Prostate gland (tissue), 2 donors: ENCODE data around the gene STARD10. TPM values are rescaled to one million over a fixed set of nuclear protein-coding genes. Genes with fewer than 3 reads are reported as not detected.

Experiments
- DNase-seq: peaks from one replicate; pipeline ENCODE4 v3.0.0-alpha.2; 2019; ENCODE audit warnings: low spot score
- H3K27ac ChIP-seq, 2 donors: fragments of 200-600 bp; sonication (generic); 2 replicates each; pipeline ENCODE4 v1.5.1; 2017 to 2019
- H3K27me3 ChIP-seq: fragments of 200-600 bp; sonication (generic); replicated peaks from 2 replicates; pipeline ENCODE4 v1.5.1; 2019; ENCODE audit not compliant: insufficient read depth
- H3K36me3 ChIP-seq, 2 donors: fragments of 200-600 bp; sonication (generic); 1 replicate in 1 of 2; 2 replicates in 1 of 2; pipeline versions ENCODE4 v1.5.1 to v1.8.1; 2017 to 2019
- H3K4me1 ChIP-seq: fragments of 200-600 bp; sonication (generic); replicated peaks from 2 replicates; pipeline ENCODE4 v1.5.1; 2019
- H3K4me3 ChIP-seq, 2 donors: fragments of 200-600 bp; sonication (generic); 2 replicates each; pipeline ENCODE4 v1.5.1; 2017 to 2019
- H3K9me3 ChIP-seq: fragments of 200-600 bp; sonication (generic); 2 replicates; pipeline ENCODE4 v1.5.1; 2017
- CTCF ChIP-seq, 4 experiments: fragments of 200-600 bp in 2 of 4; fragments of 450-650 bp in 2 of 4; sonication (generic) in 2 of 4; IDR thresholded peaks; 1 replicate in 3 of 4; 2 replicates in 1 of 4; pipeline ENCODE4 v1.5.1; 2016 to 2019; ENCODE audit warnings: antibody characterized with exemption in 4 of 4, mild to moderate bottlenecking in 2 of 4, moderate library complexity in 2 of 4
- POLR2A ChIP-seq: fragments of 450-650 bp; IDR thresholded peaks from one replicate; pipeline ENCODE4 v1.6.1; 2016; ENCODE audit warnings: antibody characterized with exemption, mild to moderate bottlenecking
- POLR2AphosphoS5 ChIP-seq: sonication (generic); formaldehyde crosslinking; IDR thresholded peaks from one replicate; pipeline ENCODE4 v1.6.1; 2017; ENCODE audit warnings: antibody characterized with exemption
- WGBS: methylation state at CpG from one replicate; pipeline ENCODE4 v1.1.5; 2018; 5-methylcytosine and 5-hydroxymethylcytosine counted together
- intact Hi-C: fragments of 100-400 bp; cut with DNase I; formaldehyde crosslinking; loops from one replicate; pipeline ENCODE4 v1.14.2; 2022
- microRNA-seq: library from miRNA; unstranded; fragments of <30 nt; microRNA quantifications from one replicate; pipeline ENCODE4, GENCODE V29; 2016
- small RNA-seq, 2 donors: library from RNA; depleted of rRNA; stranded (forward); fragments of <200 nt; gene quantifications; one replicate each; pipeline ENCODE3, GENCODE V24; 2016
- total RNA-seq, 2 donors: library from RNA; depleted of rRNA; stranded (reverse); fragments of >200 nt; gene quantifications; one replicate each; pipeline ENCODE4 v1.1.0, GENCODE V29; 2016

STARD10 gene
- total RNA-seq, 2 donors from 2014 or later = 132 to 208 TPM

GRCh38 chr11:72707032-72707431 lies 86.8 kb downstream of the STARD10 start:
- no peaks in the 10 kb centered on the region for H3K27me3 ChIP-seq
- no peak overlapping the region for H3K27ac ChIP-seq
- peaks cover 3 to 32% of the 10 kb centered on the region in 2 donors for H3K36me3 ChIP-seq
- H3K4me1 ChIP-seq = no peaks in the 10 kb centered on the region
- no peaks in the 10 kb centered on the region for H3K9me3 ChIP-seq
- intact Hi-C loops = no loop called here
- no peak overlapping the region for H3K4me3 ChIP-seq
- TF ChIP-seq POLR2AphosphoS5 = no peak
- TF ChIP-seq CTCF (IDR thresholded peaks at IDR 0.05) = no peak
- TF ChIP-seq POLR2A = no peak
- DNase-seq = no peak
- 94% methylated on average over 9 of the region's 9 CpGs for WGBS

GRCh38 chr11:72706579-72706978 lies 87.3 kb downstream of the STARD10 start:
- Histone ChIP-seq H3K4me1 (no peaks in the 10 kb centered on the region), H3K9me3 (no peaks in the 10 kb centered on the region), H3K27ac (no peak overlapping the region), H3K4me3 (no peak overlapping the region), H3K27me3 (no peaks in the 10 kb centered on the region), H3K36me3 (peaks cover 3 to 32% of the 10 kb centered on the region in 2 donors)
- TF ChIP-seq CTCF (IDR thresholded peaks at IDR 0.05) (no peak), POLR2AphosphoS5 (no peak), POLR2A (no peak)
- intact Hi-C loops = no loop called here
- no peak for DNase-seq
- WGBS = 83% methylated on average over 5 of the region's 5 CpGs

GRCh38 chr11:72705442-72706365 lies 88.1 kb downstream of the STARD10 start:
- H3K27ac ChIP-seq = no peak overlapping the region

GRCh38 chr11:72704783-72705265 lies 89.0 kb downstream of the STARD10 start:
- intact Hi-C loops = no loop called here
- no peak for TF ChIP-seq CTCF (IDR thresholded peaks at IDR 0.05)
- no peak for TF ChIP-seq POLR2AphosphoS5
- no peak for TF ChIP-seq POLR2A
- Histone ChIP-seq H3K9me3 (no peaks in the 10 kb centered on the region), H3K27me3 (no peaks in the 10 kb centered on the region), H3K27ac (no peak overlapping the region), H3K4me3 (no peak overlapping the region), H3K36me3 (peaks cover 6 to 22% of the 10 kb centered on the region in 2 donors), H3K4me1 (no peaks in the 10 kb centered on the region)
- 68% methylated on average over 4 of the region's 4 CpGs for WGBS
- no peak for DNase-seq

More at GRCh38 chr11:72705442-72706365, 88.1 kb downstream of the STARD10 start:
- H3K4me1 ChIP-seq = no peaks in the 10 kb centered on the region
- H3K27me3 ChIP-seq = no peaks in the 10 kb centered on the region
- DNase-seq = no peak
- no peak overlapping the region for H3K4me3 ChIP-seq
- H3K36me3 ChIP-seq = peaks cover 6 to 24% of the 10 kb centered on the region in 2 donors
- TF ChIP-seq POLR2A = no peak
- no peaks in the 10 kb centered on the region for H3K9me3 ChIP-seq
- WGBS = 76% methylated on average over 12 of the region's 12 CpGs
- intact Hi-C loops = no loop called here

Small RNA genes lying within 50 kb of the gene (microRNA-seq; reads per million reads assigned to microRNA genes)
- not detected for gene MIR4692

Small RNA genes lying within 50 kb of the gene (small RNA-seq; reads per million reads assigned to genes)
- gene MIR4692 = 0 reads per million in 2 donors
- gene RF00019 = 0 reads per million in 2 donors

Other genes starting within 250 kb of the STARD10 start
- 10 to 100 TPM; 24.2 to 47.7 TPM for gene PDE2A, start 119.6 kb downstream of the STARD10 start, total RNA-seq
- 100 to 1,000 TPM in 1 of 2 donors, 10 to 100 TPM in 1; 95.2 to 109 TPM for gene ARAP1, start 41.6 kb downstream of the STARD10 start, total RNA-seq
- 10 to 100 TPM; 27.5 to 29.7 TPM for gene ATG16L2, start 20.4 kb upstream of the STARD10 start, total RNA-seq